NCI-H2196 (cell line): ENCODE data around the gene TMCC3.

Experiments used
- DNase-seq: peaks from one replicate; lab custom pipeline; 2025; ENCODE audit not compliant: unreplicated experiment; lab: John Stamatoyannopoulos, UW

TMCC3 gene

DNA sequence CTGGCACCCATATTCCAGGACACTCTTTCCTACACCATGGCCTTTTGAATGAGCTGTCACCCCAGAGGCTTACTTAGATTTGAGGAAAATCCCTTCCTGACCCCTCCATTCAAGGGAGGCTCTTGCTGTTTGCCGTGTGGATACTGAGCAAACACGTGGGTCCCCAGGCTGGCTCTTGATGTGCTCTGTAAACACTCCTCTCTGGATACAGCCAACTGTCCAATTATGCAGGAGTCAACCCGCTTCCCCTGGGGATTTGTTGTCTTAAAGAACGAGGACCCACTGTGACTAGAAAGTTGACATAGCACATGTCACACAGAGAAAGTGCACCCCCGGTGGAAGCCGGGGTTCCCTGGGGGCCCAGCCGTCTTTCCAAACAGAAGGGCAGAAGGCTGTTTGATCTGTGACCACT, 114.8 kb downstream of the TMCC3 start:
- peak; percentile 22 for DNase-seq

DNA sequence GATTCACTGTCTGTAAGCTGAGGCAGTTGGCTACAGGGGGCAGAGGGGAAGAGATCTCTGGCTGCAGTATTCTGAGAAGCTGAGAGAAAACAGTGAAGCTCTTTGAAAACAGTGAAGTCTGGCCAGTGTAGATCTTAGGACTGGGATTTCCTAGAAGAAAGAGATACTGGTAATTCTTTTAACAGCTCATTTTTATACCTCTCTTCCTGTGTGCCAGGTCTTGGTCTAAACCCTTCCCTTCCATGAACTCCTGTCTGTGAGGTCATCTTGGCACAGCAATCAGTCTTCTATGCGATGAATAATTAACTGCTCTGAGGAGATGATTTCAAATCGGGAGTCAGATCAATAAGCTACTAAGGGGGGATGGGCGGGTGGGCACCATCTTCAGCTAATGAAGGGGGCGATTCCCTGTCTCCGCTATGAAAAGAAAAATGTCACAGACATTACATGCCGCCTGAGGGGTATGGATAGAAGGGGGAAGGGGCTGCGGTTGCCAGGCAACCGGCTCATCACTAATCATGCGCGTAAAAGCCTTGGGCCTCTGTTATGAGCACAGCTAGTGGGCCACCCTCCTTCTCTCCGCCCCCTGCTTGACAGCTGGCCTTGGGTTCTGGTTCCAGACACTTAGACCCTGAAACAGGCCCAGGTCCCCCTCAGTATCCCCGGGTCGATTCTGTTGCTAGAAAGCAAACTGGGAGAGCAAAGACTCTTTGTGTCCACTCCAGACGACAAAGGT, 115.4 kb downstream of the TMCC3 start:
- DNase-seq: no peak

DNA sequence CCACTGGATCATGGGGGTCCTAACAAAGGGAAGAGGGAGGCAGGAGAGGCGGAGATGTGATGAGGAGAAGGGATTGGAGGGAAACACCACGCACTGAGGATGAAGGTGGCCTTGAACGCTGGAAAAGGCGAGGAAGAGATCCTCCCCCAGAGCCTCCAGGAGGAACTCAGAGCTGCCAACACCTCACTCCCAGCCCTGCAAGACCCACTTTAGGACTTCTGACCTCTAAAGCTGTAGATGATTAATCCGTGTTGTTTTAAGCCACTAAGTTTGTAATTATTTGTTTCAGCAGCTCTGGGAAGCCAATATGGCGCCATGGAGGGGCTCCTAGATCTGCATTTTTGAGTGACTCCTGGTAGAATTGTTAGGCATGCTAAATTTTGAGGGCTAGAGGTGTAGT, 116.1 kb downstream of the TMCC3 start:
- DNase-seq: no peak

DNA sequence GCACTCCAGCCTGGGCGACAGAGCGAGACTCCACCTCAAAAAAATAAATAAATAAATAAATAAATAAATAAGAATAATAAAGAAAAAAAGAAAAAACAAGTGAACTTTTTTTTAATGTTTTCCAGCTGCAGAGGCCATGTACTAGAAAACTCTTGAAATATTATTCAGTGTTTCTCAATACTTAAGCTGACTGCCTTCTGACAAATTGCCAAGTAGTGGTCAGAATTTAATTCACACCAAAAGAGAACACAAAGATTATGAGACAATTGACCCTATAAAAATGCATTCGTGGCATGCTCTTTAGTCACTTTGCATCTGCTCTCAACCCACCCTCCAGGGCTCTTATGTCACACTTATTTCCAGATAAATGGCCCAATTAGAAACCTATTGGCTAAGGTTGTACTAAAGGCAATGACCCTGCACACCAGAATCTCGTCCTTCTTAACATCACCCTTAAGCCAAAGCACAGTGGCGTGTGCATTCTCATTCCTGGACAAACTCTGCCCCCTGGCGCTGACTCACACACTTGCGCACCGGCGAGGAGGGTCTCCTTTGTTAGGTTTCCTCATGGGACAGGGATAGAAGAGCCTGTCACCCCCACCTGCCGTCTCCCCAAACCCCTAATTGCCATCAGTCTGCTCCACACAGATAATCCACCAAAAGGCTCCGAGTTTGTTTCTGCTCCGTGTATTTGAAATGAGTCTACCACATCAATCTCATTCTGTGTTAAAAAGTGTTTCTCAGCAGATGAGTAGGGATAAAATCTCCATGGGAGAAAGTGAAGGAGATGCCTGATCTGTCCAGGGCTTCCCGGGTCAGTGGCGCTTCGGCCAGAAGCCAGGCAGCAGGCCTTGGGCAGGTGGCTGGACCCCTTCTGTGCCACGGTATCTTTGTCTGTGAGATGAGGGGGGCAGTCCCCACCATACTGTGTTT, 117.6 kb downstream of the TMCC3 start:
- DNase-seq: peak; percentile 35

DNA sequence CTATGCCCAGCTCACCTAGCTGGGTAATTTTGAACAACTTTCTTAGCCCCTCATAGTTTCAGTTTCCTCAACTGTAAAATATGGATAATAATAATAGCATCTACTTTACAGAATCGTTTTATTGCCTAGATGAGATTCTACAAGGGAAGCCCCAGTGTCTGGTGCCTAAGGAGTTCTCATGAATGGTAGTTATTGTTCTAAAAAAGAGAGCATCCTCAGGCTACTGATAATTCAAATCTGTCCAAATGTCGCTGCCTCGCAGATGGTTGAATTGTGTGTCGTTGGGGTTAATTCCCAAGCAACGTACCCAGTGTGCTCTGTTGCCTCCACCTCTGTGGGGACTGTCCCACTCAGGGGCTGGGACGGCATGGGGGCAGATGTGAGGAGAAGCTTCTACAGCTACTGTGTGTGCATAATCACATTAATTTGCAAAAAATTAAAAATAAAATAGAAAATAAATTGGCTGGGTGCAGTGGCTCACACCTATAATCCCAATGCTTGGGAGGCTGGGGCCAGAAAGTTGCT, 119.1 kb downstream of the TMCC3 start:
- DNase-seq: no peak

DNA sequence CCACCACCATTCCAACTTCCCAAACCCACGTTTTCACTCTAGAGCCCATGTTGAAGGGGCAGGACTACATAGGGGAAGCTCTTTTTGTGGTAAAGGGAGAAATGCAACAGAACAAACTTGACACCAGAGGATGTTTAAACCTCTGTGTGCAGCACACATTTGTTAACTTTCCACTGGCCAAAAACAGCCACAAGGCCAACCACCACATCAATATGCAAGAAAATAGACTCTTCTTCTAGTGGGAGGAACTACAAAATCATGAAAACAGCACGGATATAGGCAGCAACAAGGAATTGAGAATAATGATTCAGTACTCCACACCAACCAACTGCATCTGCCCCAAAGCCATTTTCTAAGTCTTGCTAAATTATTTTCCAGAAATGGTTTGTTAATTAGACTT, 124.4 kb downstream of the TMCC3 start:
- no peak for DNase-seq
